GM19328 (cell line): ENCODE data around the gene BTNL8.
"Not testable (repeated sequence)": the region's sequence is repeated elsewhere in the genome, so short reads cannot be mapped to it uniquely, and the experiment has no call there.

ENCODE experiments used
- ATAC-seq: cut with Tn5 transposase; IDR thresholded peaks from one replicate; pipeline ENCODE4 v1.9.1; 2021; ENCODE audit warnings: mild to moderate bottlenecking, moderate library complexity; ENCODE audit not compliant: unreplicated experiment

The BTNL8 gene

DNA sequence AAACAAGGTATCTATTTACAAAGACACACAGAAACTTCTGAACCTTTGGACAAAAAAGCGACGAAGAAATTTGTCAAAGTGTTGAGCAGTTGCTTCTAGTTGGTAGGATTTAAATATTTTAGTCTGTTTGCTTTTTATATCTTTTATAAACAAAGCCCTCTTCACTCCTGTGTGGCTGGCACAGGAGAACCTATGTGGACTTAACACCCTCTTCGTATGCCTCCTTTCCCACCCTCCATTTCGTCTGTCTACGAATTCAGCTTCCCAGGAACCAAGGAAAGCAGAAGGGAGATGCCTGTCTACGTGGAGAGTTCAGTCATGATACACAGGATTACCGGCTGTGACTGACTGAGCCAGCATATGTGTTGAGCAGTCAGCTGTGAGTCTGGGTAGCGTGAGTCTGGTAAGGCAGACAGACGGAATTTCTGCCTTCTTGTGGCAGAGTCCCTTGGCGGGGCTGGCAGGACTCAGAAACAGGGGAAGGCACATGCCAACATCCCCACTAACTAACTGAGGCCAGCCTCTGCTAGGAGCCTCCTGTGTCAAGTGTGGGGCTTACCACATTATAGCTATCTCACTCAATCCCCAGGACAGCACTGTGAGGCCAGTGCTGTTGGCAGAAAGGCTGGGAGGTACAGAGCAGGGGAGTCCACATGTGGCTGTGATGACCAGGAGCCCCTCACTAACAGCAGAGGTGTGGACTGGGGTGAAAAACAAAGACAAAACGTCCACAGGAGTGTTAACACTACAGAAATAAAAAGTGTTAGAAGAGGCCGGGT is 24.0 kb upstream of the BTNL8 start:
- ATAC-seq: no peak

DNA sequence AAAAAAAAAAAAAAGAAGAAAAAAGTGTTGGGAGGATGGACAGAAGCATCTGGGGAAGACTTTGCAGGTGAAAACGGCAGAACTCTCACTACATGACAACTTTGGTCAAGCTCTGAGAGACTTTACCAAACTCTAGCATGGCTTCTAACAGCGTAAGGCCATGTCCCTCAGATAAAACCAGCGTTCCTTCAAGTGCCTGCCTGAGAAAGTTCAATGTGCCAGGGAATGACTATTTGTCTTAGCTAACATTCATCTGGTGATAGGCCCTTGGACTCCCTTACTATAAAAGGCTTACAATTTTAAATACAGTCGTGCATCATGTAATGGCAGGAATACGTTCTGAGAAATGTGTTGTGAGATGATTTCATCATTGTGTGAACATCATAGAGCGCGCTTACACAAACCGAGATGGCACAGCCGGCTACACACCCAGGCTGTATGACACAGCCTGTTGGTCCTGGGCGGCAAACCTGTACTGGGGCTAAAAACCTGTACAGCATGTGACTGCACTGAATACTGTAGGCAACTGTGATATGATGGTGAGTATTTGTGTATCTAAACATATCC is 23.0 kb upstream of the BTNL8 start:
- no peak for ATAC-seq

DNA sequence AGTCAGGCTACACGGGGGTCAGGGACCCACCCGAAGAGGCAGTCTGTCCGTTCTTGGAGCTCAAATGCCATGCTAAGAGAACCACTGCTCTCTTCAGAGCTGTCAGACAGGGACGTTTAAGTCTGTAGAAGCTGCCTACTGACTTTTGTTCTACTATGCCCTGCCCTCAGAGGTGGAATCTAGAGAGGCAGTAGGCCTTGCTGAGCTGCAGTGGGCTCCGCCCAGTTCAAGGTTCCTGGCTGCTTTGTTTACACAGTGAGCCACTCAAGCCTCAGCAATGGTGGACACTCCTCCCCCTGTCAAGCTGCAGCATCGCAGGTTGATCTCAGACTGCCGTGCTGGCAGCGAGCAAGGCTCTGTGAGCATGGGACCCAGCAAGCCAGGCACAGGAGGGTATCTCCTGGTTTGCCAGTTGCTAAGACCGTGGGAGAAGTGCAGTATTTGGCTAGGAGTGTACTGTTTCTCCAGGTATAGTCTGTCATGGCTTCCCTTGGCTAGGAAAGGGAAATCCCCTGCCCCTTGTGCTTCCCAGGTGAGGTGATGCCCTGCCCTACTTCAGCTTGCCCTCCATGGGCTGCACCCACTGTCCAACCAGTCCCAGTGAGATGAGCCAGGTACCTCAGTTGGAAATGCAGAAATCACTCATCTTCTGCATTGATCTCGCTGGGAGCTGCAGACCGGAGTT is 13.0 kb upstream of the BTNL8 start:
- not testable (repeated sequence) for ATAC-seq

DNA sequence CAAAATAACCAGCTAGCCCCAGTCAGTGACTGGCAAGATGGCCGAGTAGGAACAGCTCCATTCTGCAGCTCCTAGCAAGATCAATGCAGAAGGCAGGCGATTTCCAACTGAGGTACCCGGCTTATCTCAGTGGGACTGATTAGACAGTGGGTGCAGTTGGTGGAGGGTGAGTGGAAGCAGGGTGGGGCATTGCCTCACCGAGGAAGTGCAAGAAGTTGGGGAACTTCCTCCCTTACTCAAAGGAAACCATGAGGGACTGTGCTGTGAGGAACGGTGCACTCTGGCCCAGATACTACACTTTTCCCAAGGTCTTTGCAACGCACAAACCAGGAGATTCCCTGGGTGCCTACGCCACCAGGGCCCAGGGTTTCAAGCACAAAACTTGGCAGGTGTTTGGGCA is 9.6 kb upstream of the BTNL8 start:
- no peak for ATAC-seq

- not testable (repeated sequence) for ATAC-seq
Measured at GRCh38 chr5:180895330-180895729, 3.6 kb upstream of the BTNL8 start.

- ATAC-seq: no peak
Measured at GRCh38 chr5:180900178-180900577, 1.2 kb downstream of the BTNL8 start.

DNA sequence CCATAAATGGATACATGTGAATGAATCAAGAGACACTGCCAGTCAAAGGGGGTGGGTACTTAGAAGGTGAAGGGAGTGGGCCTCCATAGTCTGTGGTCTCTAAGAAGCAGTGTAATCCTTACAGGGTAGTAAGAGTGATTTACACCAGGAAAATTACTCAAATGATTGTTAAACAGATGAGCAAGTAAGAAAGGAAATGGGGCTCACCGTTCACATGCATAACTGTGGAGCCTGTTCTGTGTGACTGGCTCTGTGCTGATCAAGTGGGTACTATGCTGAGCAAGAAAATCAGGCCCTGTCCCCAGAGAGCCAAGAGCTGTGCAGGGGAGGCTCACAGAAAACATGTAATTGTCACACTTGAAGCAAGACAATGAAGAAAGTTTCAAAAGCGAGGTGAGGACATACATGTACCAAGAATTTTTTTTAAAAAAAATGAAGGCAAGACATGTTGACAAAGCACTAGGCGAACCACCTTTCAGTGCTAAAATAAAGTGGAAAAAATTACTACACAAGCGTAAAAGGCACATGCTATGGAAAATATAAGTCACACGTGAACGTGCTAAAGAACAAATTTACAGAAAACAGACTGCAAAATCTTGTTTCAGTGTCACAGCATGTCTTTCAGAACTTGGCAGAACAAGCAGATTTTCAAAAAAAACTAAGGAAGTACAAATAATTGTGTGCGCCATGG is 2.5 kb downstream of the BTNL8 start:
- no peak for ATAC-seq

DNA sequence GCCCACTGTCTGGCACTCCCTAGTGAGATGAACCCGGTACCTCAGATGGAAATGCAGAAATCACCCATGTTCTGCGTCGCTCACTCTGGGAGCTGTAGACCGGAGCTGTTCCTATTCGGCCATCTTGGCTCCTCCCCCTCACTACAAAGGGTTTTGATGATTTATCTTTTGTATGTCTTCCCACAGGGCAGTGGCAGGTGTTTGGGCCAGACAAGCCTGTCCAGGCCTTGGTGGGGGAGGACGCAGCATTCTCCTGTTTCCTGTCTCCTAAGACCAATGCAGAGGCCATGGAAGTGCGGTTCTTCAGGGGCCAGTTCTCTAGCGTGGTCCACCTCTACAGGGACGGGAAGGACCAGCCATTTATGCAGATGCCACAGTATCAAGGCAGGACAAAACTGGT is 9.4 kb downstream of the BTNL8 start:
- ATAC-seq: no peak

GRCh38 chr5:180908998-180909731 is 10.2 kb downstream of the BTNL8 start:
- no peak for ATAC-seq

- no peak for ATAC-seq
Measured at GRCh38 chr5:180909782-180910181, 10.8 kb downstream of the BTNL8 start.

GRCh38 chr5:180910182-180910581 is 11.2 kb downstream of the BTNL8 start:
- no peak for ATAC-seq

- no peak for ATAC-seq
Measured at GRCh38 chr5:180910735-180911134, 11.8 kb downstream of the BTNL8 start.

DNA sequence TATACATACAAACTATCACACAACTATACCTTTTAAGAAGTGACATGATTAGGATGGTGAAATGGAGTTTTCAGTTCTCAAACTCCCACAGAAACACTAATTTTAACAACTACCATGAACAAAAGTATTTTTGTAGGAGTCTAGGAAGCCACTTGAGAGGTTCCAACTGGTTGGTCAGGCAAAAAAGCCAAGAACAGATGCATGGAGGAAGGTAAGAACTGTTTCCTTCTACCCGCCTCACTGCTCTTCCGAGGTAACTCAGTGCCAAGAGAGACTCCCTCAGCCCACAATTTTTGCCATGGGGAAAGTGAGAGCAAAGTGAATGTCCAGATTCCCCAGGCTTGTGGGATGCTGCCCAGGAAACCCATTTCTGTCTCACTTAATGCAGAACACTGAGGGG is 15.7 kb downstream of the BTNL8 start:
- no peak for ATAC-seq

GRCh38 chr5:180915924-180916323 is 17.0 kb downstream of the BTNL8 start:
- ATAC-seq: no peak

DNA sequence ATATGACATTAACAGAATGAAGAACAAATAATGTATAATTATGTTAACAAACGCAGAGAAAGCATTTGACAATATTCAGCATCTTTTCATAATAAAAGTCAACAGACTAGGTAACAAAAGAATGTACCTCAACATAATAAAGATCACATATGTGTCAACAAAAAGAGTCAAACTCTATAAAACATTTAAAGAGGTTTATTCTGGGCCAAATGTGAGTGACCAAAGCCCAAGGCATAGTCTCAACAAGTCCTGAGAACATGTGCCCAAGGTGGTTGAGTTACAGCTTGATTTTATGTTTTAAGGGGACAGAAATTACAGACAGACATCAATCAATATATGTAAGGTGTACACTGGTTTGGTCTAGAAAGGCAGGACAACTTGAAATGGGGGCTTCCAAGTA is 19.4 kb downstream of the BTNL8 start:
- ATAC-seq: no peak

DNA sequence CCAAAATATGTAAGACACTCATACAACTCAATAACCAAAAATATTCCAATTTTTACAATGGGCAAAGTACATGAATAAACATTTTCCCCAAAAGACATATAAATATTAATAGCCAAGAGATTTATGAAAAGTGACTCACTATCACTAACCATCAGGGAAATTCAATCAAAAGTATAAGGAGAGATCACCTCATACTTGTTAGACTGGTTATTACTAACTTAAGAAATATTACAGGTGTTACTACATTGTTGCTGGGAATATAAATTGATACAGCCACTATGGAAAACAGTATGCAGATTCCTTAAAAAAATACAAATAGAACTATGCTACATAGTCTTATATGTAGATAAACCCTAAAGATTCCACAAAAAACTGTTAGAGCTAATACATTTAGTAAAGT is 21.8 kb downstream of the BTNL8 start:
- ATAC-seq: no peak

GRCh38 chr5:180922932-180923331 is 24.0 kb downstream of the BTNL8 start:
- no peak for ATAC-seq

- no peak for ATAC-seq
Measured at GRCh38 chr5:180932660-180933059, 33.7 kb downstream of the BTNL8 start.

GRCh38 chr5:180935203-180935602 is 36.2 kb downstream of the BTNL8 start:
- ATAC-seq: no peak

DNA sequence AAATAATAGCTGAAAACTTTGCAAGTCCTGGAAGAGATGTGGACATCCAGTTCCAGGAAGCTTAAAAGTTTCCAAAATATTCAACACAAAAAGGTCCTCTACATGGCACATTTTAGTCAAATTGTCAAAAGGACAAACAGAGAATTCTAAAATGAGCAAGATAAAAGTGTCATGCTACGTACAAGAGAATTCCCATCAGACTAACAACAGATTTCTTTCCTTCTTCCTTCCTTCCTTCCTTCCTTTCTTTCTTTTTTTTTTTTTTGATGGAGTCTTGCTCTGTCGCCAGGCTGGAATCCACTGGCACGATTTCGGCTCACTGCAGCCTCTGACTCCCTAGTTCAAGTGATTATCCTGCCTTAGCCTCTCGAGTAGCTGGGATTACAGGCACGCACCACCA is 39.3 kb downstream of the BTNL8 start:
- no peak for ATAC-seq
